NCI-H1436 treated with DMSO at 0.1 percent for 48 hours (cell line): ENCODE data around the gene NDFIP2.
"Not testable (repeated sequence)": the region's sequence is repeated elsewhere in the genome, so short reads cannot be mapped to it uniquely, and the experiment has no call there.

Experiments
- DNase-seq: peaks from one replicate; lab custom pipeline; 2025; lab: John Stamatoyannopoulos, UW

NDFIP2 gene

GRCh38 chr13:79533781-79534400, 52.9 kb downstream of the NDFIP2 start:
- DNase-seq, result no peak

GRCh38 chr13:79534596-79534995, 53.6 kb downstream of the NDFIP2 start:
- DNase-seq, result no peak

- DNase-seq, result no peak
Observed at GRCh38 chr13:79538757-79539156, 57.8 kb downstream of the NDFIP2 start.

GRCh38 chr13:79540504-79540903, 59.5 kb downstream of the NDFIP2 start:
- DNase-seq, result no peak

- no peak for DNase-seq
Observed at GRCh38 chr13:79541426-79542049, 60.6 kb downstream of the NDFIP2 start.

- DNase-seq, result no peak
Observed at GRCh38 chr13:79543883-79544282, 62.9 kb downstream of the NDFIP2 start.

GRCh38 chr13:79547211-79548195, 66.5 kb downstream of the NDFIP2 start:
- no peak for DNase-seq

GRCh38 chr13:79548902-79549301, 67.9 kb downstream of the NDFIP2 start:
- DNase-seq, result no peak

- DNase-seq, result no peak
Observed at GRCh38 chr13:79549355-79550106, 68.6 kb downstream of the NDFIP2 start.

GRCh38 chr13:79557666-79558065, 76.7 kb downstream of the NDFIP2 start:
- no peak for DNase-seq

GRCh38 chr13:79560954-79561353, 80.0 kb downstream of the NDFIP2 start:
- no peak for DNase-seq

GRCh38 chr13:79562557-79562956, 81.6 kb downstream of the NDFIP2 start:
- DNase-seq, result no peak

- DNase-seq, result no peak
Observed at GRCh38 chr13:79566118-79566517, 85.2 kb downstream of the NDFIP2 start.

GRCh38 chr13:79571147-79571546, 90.2 kb downstream of the NDFIP2 start:
- no peak for DNase-seq

- not testable (repeated sequence) for DNase-seq
Observed at GRCh38 chr13:79573892-79574291, 92.9 kb downstream of the NDFIP2 start.

GRCh38 chr13:79581870-79582315, 100.9 kb downstream of the NDFIP2 start:
- no peak for DNase-seq

GRCh38 chr13:79582896-79583295, 101.9 kb downstream of the NDFIP2 start:
- DNase-seq, result no peak

- DNase-seq, result no peak
Observed at GRCh38 chr13:79585033-79585432, 104.1 kb downstream of the NDFIP2 start.

GRCh38 chr13:79589603-79590393, 108.8 kb downstream of the NDFIP2 start:
- no peak for DNase-seq

- no peak for DNase-seq
Observed at GRCh38 chr13:79590394-79590676, 109.4 kb downstream of the NDFIP2 start.

- DNase-seq, result no peak
Observed at GRCh38 chr13:79591493-79591892, 110.5 kb downstream of the NDFIP2 start.
